ENCODE results near the gene GLT6D1.
"Not testable (repeated sequence)": the region's sequence is repeated elsewhere in the genome, so short reads cannot be mapped to it uniquely, and the experiment has no call there.

GLT6D1 gene

GRCh38 chr9:135639196-135639595 lies at the start of gene GLT6D1:
Gene GLT6D1 (minus strand): TSS chr9:135639540. CDS start chr9:135639187, 353 bp downstream.
- DNase-seq = no peak

GRCh38 chr9:135689011-135689410 lies 49.7 kb upstream of the GLT6D1 start:
- DNase-seq = no peak

GRCh38 chr9:135687216-135687615 lies 47.9 kb upstream of the GLT6D1 start:
- no peak for DNase-seq

- no peak for DNase-seq
These were observed 45.4 kb upstream of the GLT6D1 start for GRCh38 chr9:135684691-135685090.

- DNase-seq = no peak
These were observed 44.2 kb upstream of the GLT6D1 start for GRCh38 chr9:135683401-135684034.

GRCh38 chr9:135681161-135681560 lies 41.8 kb upstream of the GLT6D1 start:
- no peak for DNase-seq

GRCh38 chr9:135680056-135680455 lies 40.7 kb upstream of the GLT6D1 start:
- no peak for DNase-seq

- no peak for DNase-seq
These were observed 39.1 kb upstream of the GLT6D1 start for GRCh38 chr9:135678236-135679017.

GRCh38 chr9:135677641-135678168 lies 38.4 kb upstream of the GLT6D1 start:
- DNase-seq = no peak

GRCh38 chr9:135676891-135677290 lies 37.6 kb upstream of the GLT6D1 start:
- no peak for DNase-seq

GRCh38 chr9:135674977-135675376 lies 35.6 kb upstream of the GLT6D1 start:
- DNase-seq = no peak

- DNase-seq = no peak
These were observed 34.6 kb upstream of the GLT6D1 start for GRCh38 chr9:135673941-135674340.

- not testable (repeated sequence) for DNase-seq
These were observed 33.4 kb upstream of the GLT6D1 start for GRCh38 chr9:135672786-135673185.

GRCh38 chr9:135671591-135672041 lies 32.3 kb upstream of the GLT6D1 start:
- no peak for DNase-seq

GRCh38 chr9:135670721-135671590 lies 31.6 kb upstream of the GLT6D1 start:
- no peak for DNase-seq

GRCh38 chr9:135669616-135670285 lies 30.4 kb upstream of the GLT6D1 start:
- no peak for DNase-seq

GRCh38 chr9:135669018-135669417 lies 29.7 kb upstream of the GLT6D1 start:
- DNase-seq = not testable (repeated sequence)

- no peak for DNase-seq
These were observed 28.2 kb upstream of the GLT6D1 start for GRCh38 chr9:135667463-135668001.

GRCh38 chr9:135666534-135667462 lies 27.5 kb upstream of the GLT6D1 start:
- no peak for DNase-seq

- DNase-seq = no peak
These were observed 26.5 kb upstream of the GLT6D1 start for GRCh38 chr9:135665795-135666189.

Measured in NCI-H187 treated with DMSO at 0.1 percent for 48 hours (cell line).